HG03342 (cell line): Measurements from ENCODE around the gene MED20.

ENCODE experiments used
- ATAC-seq: cut with Tn5 transposase; IDR thresholded peaks from one replicate; pipeline ENCODE4 v1.9.1; 2021; ENCODE audit warnings: mild to moderate bottlenecking, moderate library complexity; ENCODE audit not compliant: unreplicated experiment

MED20 gene

GRCh38 chr6:41941280-41942066, 20.5 kb upstream of the MED20 start, which contains the start of gene CCND3:
CCND3 (minus strand) TSS chr6:41941808; CDS start chr6:41941649, 159 bp downstream.
- peak; percentile 88 for ATAC-seq

- ATAC-seq = no peak
Observed at GRCh38 chr6:41940759-41941279, 19.9 kb upstream of the MED20 start.

GRCh38 chr6:41939848-41940758, 19.2 kb upstream of the MED20 start:
- ATAC-seq = no peak

GRCh38 chr6:41939176-41939847, 18.4 kb upstream of the MED20 start:
- no peak for ATAC-seq

GRCh38 chr6:41938590-41939175, 17.7 kb upstream of the MED20 start:
- no peak for ATAC-seq

GRCh38 chr6:41937861-41938574, 17.1 kb upstream of the MED20 start:
- no peak for ATAC-seq

GRCh38 chr6:41937472-41937860, 16.5 kb upstream of the MED20 start:
- ATAC-seq = no peak

GRCh38 chr6:41936073-41936837, 15.3 kb upstream of the MED20 start:
- peak; percentile 48 for ATAC-seq

GRCh38 chr6:41935685-41936072, 14.7 kb upstream of the MED20 start:
- ATAC-seq = no peak

- ATAC-seq = no peak
Observed at GRCh38 chr6:41935193-41935574, 14.2 kb upstream of the MED20 start.

GRCh38 chr6:41934278-41935192, 13.6 kb upstream of the MED20 start:
- ATAC-seq = no peak

- ATAC-seq = no peak
Observed at GRCh38 chr6:41932378-41932777, 11.4 kb upstream of the MED20 start.

- no peak for ATAC-seq
Observed at GRCh38 chr6:41931792-41932191, 10.9 kb upstream of the MED20 start.

- ATAC-seq = no peak
Observed at GRCh38 chr6:41929924-41930323, 9.0 kb upstream of the MED20 start.

- ATAC-seq = no peak
Observed at GRCh38 chr6:41927253-41927652, 6.3 kb upstream of the MED20 start.

- ATAC-seq = no peak
Observed at GRCh38 chr6:41922154-41922553, 1.2 kb upstream of the MED20 start.

- ATAC-seq = no peak
Observed at GRCh38 chr6:41921712-41921998, 716 bp upstream of the MED20 start.

GRCh38 chr6:41917528-41917927, 3.4 kb downstream of the MED20 start:
- ATAC-seq = no peak
